ENCODE data around the gene GMFB.

DNA sequence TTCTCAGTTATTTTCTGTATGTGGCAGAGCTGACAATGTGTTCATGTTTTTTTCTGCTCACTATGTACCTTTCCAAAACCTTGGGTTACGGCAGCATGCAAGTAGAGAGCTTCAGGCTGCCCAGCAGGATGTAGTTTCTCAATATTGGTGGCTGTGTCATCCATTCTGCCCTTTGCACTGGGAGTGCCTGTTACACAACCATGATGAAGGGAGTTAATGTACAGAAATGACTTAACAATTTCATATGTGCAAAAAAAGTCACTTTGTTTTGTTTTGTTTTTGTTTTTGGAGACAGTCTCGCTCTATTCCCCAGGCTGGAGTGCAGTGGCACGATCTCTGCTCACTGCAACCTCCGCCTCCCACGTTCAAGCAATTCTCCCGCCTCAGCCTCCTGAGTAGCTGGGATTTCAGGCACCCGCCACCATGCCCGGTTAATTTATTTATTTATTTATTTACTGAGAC is 41.5 kb downstream of the GMFB start:
- TF ChIP-seq, protein P1, sequence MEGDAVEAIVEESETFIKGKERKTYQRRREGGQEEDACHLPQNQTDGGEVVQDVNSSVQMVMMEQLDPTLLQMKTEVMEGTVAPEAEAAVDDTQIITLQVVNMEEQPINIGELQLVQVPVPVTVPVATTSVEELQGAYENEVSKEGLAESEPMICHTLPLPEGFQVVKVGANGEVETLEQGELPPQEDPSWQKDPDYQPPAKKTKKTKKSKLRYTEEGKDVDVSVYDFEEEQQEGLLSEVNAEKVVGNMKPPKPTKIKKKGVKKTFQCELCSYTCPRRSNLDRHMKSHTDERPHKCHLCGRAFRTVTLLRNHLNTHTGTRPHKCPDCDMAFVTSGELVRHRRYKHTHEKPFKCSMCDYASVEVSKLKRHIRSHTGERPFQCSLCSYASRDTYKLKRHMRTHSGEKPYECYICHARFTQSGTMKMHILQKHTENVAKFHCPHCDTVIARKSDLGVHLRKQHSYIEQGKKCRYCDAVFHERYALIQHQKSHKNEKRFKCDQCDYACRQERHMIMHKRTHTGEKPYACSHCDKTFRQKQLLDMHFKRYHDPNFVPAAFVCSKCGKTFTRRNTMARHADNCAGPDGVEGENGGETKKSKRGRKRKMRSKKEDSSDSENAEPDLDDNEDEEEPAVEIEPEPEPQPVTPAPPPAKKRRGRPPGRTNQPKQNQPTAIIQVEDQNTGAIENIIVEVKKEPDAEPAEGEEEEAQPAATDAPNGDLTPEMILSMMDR (IDR thresholded peaks at IDR 0.05): no peak
- TF ChIP-seq, protein P2, sequence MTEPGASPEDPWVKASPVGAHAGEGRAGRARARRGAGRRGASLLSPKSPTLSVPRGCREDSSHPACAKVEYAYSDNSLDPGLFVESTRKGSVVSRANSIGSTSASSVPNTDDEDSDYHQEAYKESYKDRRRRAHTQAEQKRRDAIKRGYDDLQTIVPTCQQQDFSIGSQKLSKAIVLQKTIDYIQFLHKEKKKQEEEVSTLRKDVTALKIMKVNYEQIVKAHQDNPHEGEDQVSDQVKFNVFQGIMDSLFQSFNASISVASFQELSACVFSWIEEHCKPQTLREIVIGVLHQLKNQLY (CRISPR knock-in tag; IDR thresholded peaks at IDR 0.05): no peak
- no peak for TF ChIP-seq ELF4 (CRISPR knock-in tag; IDR thresholded peaks at IDR 0.05; ENCODE audit: low read depth)
- TF ChIP-seq CBFB (CRISPR knock-in tag; IDR thresholded peaks at IDR 0.05; ENCODE audit: low read depth): no peak
- TF ChIP-seq, protein P3, sequence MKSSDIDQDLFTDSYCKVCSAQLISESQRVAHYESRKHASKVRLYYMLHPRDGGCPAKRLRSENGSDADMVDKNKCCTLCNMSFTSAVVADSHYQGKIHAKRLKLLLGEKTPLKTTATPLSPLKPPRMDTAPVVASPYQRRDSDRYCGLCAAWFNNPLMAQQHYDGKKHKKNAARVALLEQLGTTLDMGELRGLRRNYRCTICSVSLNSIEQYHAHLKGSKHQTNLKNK (CRISPR knock-in tag; IDR thresholded peaks at IDR 0.05): no peak
- TF ChIP-seq SMAD3 (CRISPR knock-in tag; IDR thresholded peaks at IDR 0.05; ENCODE audit: borderline replicate concordance): no peak
- no peak for TF ChIP-seq NR1H2 (CRISPR knock-in tag; IDR thresholded peaks at IDR 0.05)
- TF ChIP-seq, protein P4, sequence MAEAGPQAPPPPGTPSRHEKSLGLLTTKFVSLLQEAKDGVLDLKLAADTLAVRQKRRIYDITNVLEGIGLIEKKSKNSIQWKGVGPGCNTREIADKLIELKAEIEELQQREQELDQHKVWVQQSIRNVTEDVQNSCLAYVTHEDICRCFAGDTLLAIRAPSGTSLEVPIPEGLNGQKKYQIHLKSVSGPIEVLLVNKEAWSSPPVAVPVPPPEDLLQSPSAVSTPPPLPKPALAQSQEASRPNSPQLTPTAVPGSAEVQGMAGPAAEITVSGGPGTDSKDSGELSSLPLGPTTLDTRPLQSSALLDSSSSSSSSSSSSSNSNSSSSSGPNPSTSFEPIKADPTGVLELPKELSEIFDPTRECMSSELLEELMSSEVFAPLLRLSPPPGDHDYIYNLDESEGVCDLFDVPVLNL (CRISPR knock-in tag; IDR thresholded peaks at IDR 0.05; ENCODE audit: borderline replicate concordance, low read depth): no peak
- TF ChIP-seq, protein P5, sequence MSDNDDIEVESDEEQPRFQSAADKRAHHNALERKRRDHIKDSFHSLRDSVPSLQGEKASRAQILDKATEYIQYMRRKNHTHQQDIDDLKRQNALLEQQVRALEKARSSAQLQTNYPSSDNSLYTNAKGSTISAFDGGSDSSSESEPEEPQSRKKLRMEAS (CRISPR knock-in tag; IDR thresholded peaks at IDR 0.05): no peak
- TF ChIP-seq GTF2I (CRISPR knock-in tag; conservative IDR thresholded peaks at IDR 0.05): no peak

Measured in WTC11 (cell line).